HEK293T (cell line): ENCODE results near the gene PCDH9.
A peak's percentile ranks its signal among the peaks of the same experiment; 100 is the strongest.

Experiments
- CTCF ChIA-PET: fragments of 350-600 bp; formaldehyde crosslinking; extraction: SDS; loops from one replicate; lab custom pipeline; 2021; ENCODE audit warnings: antibody characterized with exemption, inconsistent platforms; lab: Yijun Ruan, JAX
- POLR2A ChIA-PET: fragments of 350-600 bp; formaldehyde crosslinking; extraction: SDS; loops from one replicate; lab custom pipeline; 2020; ENCODE audit warnings: antibody characterized with exemption, inconsistent platforms; lab: Yijun Ruan, JAX
- DNase-seq: peaks from one replicate; pipeline ENCODE4 v3.0.0; 2012; ENCODE audit warnings: mixed read lengths; ENCODE audit errors: extremely low spot score
- ARNT ChIP-seq: fragments of 450-650 bp; IDR thresholded peaks from 2 replicates; pipeline ENCODE4 v1.6.1; 2017; ENCODE audit warnings: mild to moderate bottlenecking
- BHLHE40 ChIP-seq: fragments of 450-650 bp; IDR thresholded peaks from 2 replicates; pipeline ENCODE4 v1.6.1; 2016; ENCODE audit warnings: mild to moderate bottlenecking, moderate library complexity, borderline replicate concordance
- CTBP1 ChIP-seq: fragments of 450-650 bp; IDR thresholded peaks from 2 replicates; pipeline ENCODE4 v1.6.1; 2016; ENCODE audit warnings: borderline replicate concordance
- ELF4 ChIP-seq: fragments of 450-650 bp; IDR thresholded peaks from 2 replicates; pipeline ENCODE4 v1.6.1; 2017; ENCODE audit warnings: antibody characterized with exemption
- FOXA1 ChIP-seq: fragments of 450-650 bp; IDR thresholded peaks from 2 replicates; pipeline ENCODE4 v1.6.1; 2016; ENCODE audit warnings: mild to moderate bottlenecking
- FOXK2 ChIP-seq: fragments of 450-650 bp; IDR thresholded peaks from 2 replicates; pipeline ENCODE4 v1.6.1; 2016; ENCODE audit warnings: mild to moderate bottlenecking
- FOXM1 ChIP-seq: fragments of 450-650 bp; IDR thresholded peaks from 2 replicates; pipeline ENCODE4 v1.6.1; 2017; ENCODE audit warnings: mild to moderate bottlenecking, borderline replicate concordance
- HDGF ChIP-seq: fragments of 450-650 bp; IDR thresholded peaks from 2 replicates; pipeline ENCODE4 v1.6.1; 2017; ENCODE audit warnings: antibody characterized with exemption, borderline replicate concordance
- L3MBTL2 ChIP-seq: fragments of 450-650 bp; conservative IDR thresholded peaks from 2 replicates; pipeline ENCODE4 v1.6.1; 2016; ENCODE audit warnings: mild to moderate bottlenecking
- LEF1 ChIP-seq: fragments of 450-650 bp; IDR thresholded peaks from 2 replicates; pipeline ENCODE4 v1.6.1; 2017; ENCODE audit warnings: mild to moderate bottlenecking, borderline replicate concordance
- NFRKB ChIP-seq: fragments of 450-650 bp; IDR thresholded peaks from 2 replicates; pipeline ENCODE4 v1.6.1; 2016; ENCODE audit warnings: mild to moderate bottlenecking, moderate library complexity
- PKNOX1 ChIP-seq: fragments of 450-650 bp; IDR thresholded peaks from 2 replicates; pipeline ENCODE4 v1.6.1; 2016
- SP1 ChIP-seq: fragments of 450-650 bp; IDR thresholded peaks from 2 replicates; pipeline ENCODE4 v1.6.1; 2017
- SUZ12 ChIP-seq: fragments of 450-650 bp; IDR thresholded peaks from 2 replicates; pipeline ENCODE4 v1.6.1; 2016; ENCODE audit warnings: mild to moderate bottlenecking
- TARDBP ChIP-seq: fragments of 450-650 bp; IDR thresholded peaks from 2 replicates; pipeline ENCODE4 v1.6.1; 2016
- ZNF384 ChIP-seq: fragments of 450-650 bp; IDR thresholded peaks from 2 replicates; pipeline ENCODE4 v1.6.1; 2016

Gene PCDH9

DNA sequence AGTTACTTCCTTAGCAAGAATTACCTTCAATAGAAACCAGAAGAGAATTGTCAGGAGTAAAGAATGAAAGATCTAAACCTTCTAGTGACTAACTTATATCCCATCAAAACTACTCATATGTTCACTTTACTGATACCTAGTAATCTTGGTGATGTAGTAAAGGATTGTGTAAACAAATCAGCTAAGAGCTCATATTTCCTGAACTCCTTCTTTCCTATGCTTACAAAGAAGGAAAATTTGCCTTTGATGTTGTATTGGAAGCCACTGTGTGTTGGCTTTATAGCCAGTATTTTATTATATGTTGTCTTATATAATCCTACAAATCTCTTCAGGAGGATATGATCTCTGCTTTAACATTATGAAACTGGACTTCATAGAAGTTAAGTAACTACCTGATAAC lies 671.0 kb downstream of the PCDH9 start:
- POLR2A ChIA-PET: no interaction called here

GRCh38 chr13:66558506-66558905 lies 671.6 kb downstream of the PCDH9 start:
- ChIA-PET POLR2A (no interaction called here), CTCF (interaction anchor here (1.3 kb wide), 1 partner anchor 60 kb away, joined by 4 read pairs; no protein-coding TSS in a partner anchor)
- TF ChIP-seq PKNOX1 (no peak), SUZ12 (no peak), HDGF (no peak), FOXK2 (no peak), SP1 (no peak), ARNT (no peak), ZNF384 (no peak), FOXA1 (no peak), BHLHE40 (no peak), TARDBP (no peak), FOXM1 (no peak), L3MBTL2 (no peak), NFRKB (no peak), CTBP1 (no peak), ELF4 (no peak), LEF1 (no peak)
- DNase-seq: peak; percentile 58

More for the DNA sequence above, 671.0 kb downstream of the PCDH9 start:
- no peak for DNase-seq
- TF ChIP-seq HDGF (0 out of 2 replicates have a peak, but pooled peaks have one; percentile 57), CTBP1 (no peak), ELF4 (0 out of 2 replicates have a peak, but pooled peaks have one; percentile 33)
- CTCF ChIA-PET: interaction anchor here (0.7 to 1.3 kb wide), 2 partner anchors 60 to 507 kb away, joined by 4 to 5 read pairs; no protein-coding TSS in a partner anchor

- ChIA-PET POLR2A (no interaction called here), CTCF (interaction anchor here (0.6 kb wide), 1 partner anchor 667 kb away, joined by 3 read pairs; no protein-coding TSS in a partner anchor)
- DNase-seq: no peak
- TF ChIP-seq FOXM1 (no peak), HDGF (no peak), NFRKB (no peak), LEF1 (no peak), CTBP1 (no peak), ELF4 (no peak), SP1 (no peak), TARDBP (no peak), BHLHE40 (no peak), FOXK2 (no peak), FOXA1 (no peak), PKNOX1 (no peak)
Measured at GRCh38 chr13:66557357-66557756, 672.8 kb downstream of the PCDH9 start.

GRCh38 chr13:66556306-66556705 lies 673.8 kb downstream of the PCDH9 start:
- CTCF ChIA-PET: interaction anchor here (0.6 kb wide), 1 partner anchor 28 kb away, joined by 4 read pairs; no protein-coding TSS in a partner anchor
- POLR2A ChIA-PET: no interaction called here
- no peak for DNase-seq
- no peak for TF ChIP-seq FOXA1
- TF ChIP-seq SP1: no peak
- TF ChIP-seq ARNT: no peak
- no peak for TF ChIP-seq L3MBTL2
- 0 out of 2 replicates have a peak, but pooled peaks have one; percentile 36 for TF ChIP-seq PKNOX1
- TF ChIP-seq HDGF: no peak
- TF ChIP-seq FOXK2: no peak
- no peak for TF ChIP-seq LEF1
- no peak for TF ChIP-seq BHLHE40

DNA sequence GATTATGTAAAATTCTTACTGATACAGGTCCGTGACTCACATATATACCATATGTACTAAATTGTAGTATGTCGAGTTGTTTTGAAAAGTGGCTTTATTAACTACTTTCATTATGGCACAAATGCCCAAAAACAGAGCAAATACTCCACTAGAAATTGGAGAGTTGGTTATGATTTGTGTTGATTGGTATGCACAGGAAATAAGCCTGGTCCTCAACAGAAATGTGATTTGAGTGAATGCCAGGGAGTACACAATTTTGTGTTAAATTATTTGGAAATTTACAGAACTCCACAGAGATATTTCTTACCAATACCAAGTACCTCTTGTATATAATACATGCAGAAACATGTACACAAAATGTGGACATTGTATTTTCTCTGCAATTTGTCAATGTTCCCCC lies 676.7 kb downstream of the PCDH9 start:
- POLR2A ChIA-PET: no interaction called here

DNA sequence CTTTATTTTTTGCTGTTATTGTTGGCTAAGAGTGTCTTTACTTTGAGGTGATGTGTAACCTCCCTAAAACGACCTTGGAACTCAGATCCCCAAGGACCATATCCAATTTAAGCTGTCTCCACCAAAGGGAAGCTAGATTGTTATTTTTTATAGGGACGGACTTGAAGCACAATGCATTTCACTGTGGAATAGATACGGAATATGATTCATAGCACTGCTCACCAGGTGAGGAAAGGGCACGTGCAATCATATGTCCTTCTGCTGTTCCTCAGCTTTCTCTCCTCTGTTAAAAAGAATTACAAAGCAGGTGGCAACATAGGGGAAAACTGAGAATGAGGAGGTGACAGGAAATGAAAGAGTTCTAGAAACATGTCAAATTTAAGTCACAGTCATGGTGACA lies 679.0 kb downstream of the PCDH9 start:
- TF ChIP-seq FOXA1 (no peak), TARDBP (no peak), LEF1 (no peak), FOXM1 (no peak), SUZ12 (no peak), CTBP1 (no peak), PKNOX1 (no peak), BHLHE40 (no peak), ELF4 (no peak), ARNT (no peak), SP1 (no peak)
- DNase-seq: no peak
- ChIA-PET CTCF (interaction anchor here (2.0 kb wide), 1 partner anchor 16 kb away, joined by 4 read pairs; no protein-coding TSS in a partner anchor), POLR2A (no interaction called here)

More for the DNA sequence above, 676.7 kb downstream of the PCDH9 start:
- no peak for TF ChIP-seq NFRKB
- no peak for TF ChIP-seq FOXA1
- no peak for TF ChIP-seq ARNT
- CTCF ChIA-PET: no interaction called here
- no peak for DNase-seq
